Testis (tissue), 3 donors: ENCODE results near the gene TRMU. TPM values are rescaled to one million over a fixed set of nuclear protein-coding genes. Genes with fewer than 3 reads are reported as not detected.

Experiments
- DNase-seq: peaks from one replicate; pipeline ENCODE4 v3.0.0-alpha.2; 2019
- H3K27ac ChIP-seq, 2 donors: fragments of 200-600 bp; sonication (generic); one replicate each; pipeline ENCODE4 v1.5.1; 2019
- H3K27me3 ChIP-seq: fragments of 200-600 bp; sonication (generic); one replicate; pipeline ENCODE4 v1.5.1; 2019
- H3K36me3 ChIP-seq: fragments of 200-600 bp; sonication (generic); one replicate; pipeline ENCODE4 v1.5.1; 2017; ENCODE audit warnings: low read depth; ENCODE audit errors: missing control alignments
- H3K4me1 ChIP-seq: fragments of 200-600 bp; sonication (generic); one replicate; pipeline ENCODE4 v1.5.1; 2019
- H3K4me3 ChIP-seq, 2 donors: fragments of 200-600 bp; sonication (generic); one replicate each; pipeline ENCODE4 v1.5.1; 2017 to 2019
- H3K9me3 ChIP-seq: fragments of 200-600 bp; sonication (generic); one replicate; pipeline ENCODE4 v1.5.1; 2017
- CTCF ChIP-seq, 3 experiments: fragments of 450-650 bp in 2 of 3; fragments of 200-600 bp in 1 of 3; sonication (generic) in 1 of 3; IDR thresholded peaks; one replicate each; pipeline ENCODE4 v1.5.1; 2016 to 2019; ENCODE audit warnings: antibody characterized with exemption in 3 of 3, mild to moderate bottlenecking in 2 of 3, moderate library complexity in 1 of 3
- POLR2A ChIP-seq: fragments of 450-650 bp; IDR thresholded peaks from one replicate; pipeline ENCODE4 v1.6.1; 2017; ENCODE audit warnings: antibody characterized with exemption, mild to moderate bottlenecking, moderate library complexity
- WGBS, 2 donors: methylation state at CpG; one replicate each; pipeline ENCODE4 v1.1.5; 2018; 5-methylcytosine and 5-hydroxymethylcytosine counted together
- intact Hi-C: fragments of 100-400 bp; cut with DNase I; formaldehyde crosslinking; loops from one replicate; pipeline ENCODE4 v1.15.1; 2023; ENCODE audit warnings: low total_unique reads
- polyA plus RNA-seq: library from polyadenylated mRNA; stranded (reverse); fragments of 350-450 nt; fragmentation: Illumina TruSeq; extraction: RNeasy Lipid Tissue Mini Kit (QIAGEN cat#74804); gene quantifications from one replicate; pipeline ENCODE4 v1.2.3, GENCODE V29; 2014; ENCODE audit warnings: low read depth, low replicate concordance; ENCODE audit not compliant: insufficient read depth
- total RNA-seq, 2 donors: library from RNA; depleted of rRNA; stranded (reverse); fragments of >200 nt; gene quantifications; one replicate each; pipeline ENCODE4 v1.2.3, GENCODE V29; 2016

Gene TRMU
- total and polyA plus RNA-seq, 3 donors from 2014 or later = 24.8 to 63.5 (median 57.3) TPM

- intact Hi-C loops = no loop called here
- Histone ChIP-seq H3K27ac (no peak overlapping the region), H3K4me1 (no peaks in the 10 kb centered on the region)
These were observed 20.5 kb downstream of the TRMU start for GRCh38 chr22:46355996-46356471.

GRCh38 chr22:46356496-46357480 is 21.3 kb downstream of the TRMU start:
- no peak for TF ChIP-seq POLR2A
- TF ChIP-seq CTCF (IDR thresholded peaks at IDR 0.05) = no peak
- Histone ChIP-seq H3K9me3 (no peaks in the 10 kb centered on the region), H3K27ac (no peak overlapping the region), H3K36me3 (no peaks in the 10 kb centered on the region), H3K27me3 (no peaks in the 10 kb centered on the region), H3K4me3 (no peak overlapping the region), H3K4me1 (no peaks in the 10 kb centered on the region)
- 81 to 84% methylated on average over 11 to 22 of the region's 23 CpGs for WGBS, 2 donors
- no peak for DNase-seq
- intact Hi-C loops = no loop called here

More at GRCh38 chr22:46355996-46356471, 20.5 kb downstream of the TRMU start:
- no peak for DNase-seq
- no peak overlapping the region for H3K4me3 ChIP-seq
- no peak for TF ChIP-seq CTCF (IDR thresholded peaks at IDR 0.05)
- no peak for TF ChIP-seq POLR2A
- no peaks in the 10 kb centered on the region for H3K27me3 ChIP-seq
- no peaks in the 10 kb centered on the region for H3K36me3 ChIP-seq
- H3K9me3 ChIP-seq = no peaks in the 10 kb centered on the region
- 84 to 86% methylated on average over 8 to 12 of the region's 12 CpGs for WGBS, 2 donors

GRCh38 chr22:46357711-46358520 is 22.4 kb downstream of the TRMU start:
- Histone ChIP-seq H3K4me1 (no peaks in the 10 kb centered on the region), H3K9me3 (no peaks in the 10 kb centered on the region), H3K36me3 (no peaks in the 10 kb centered on the region), H3K4me3 (no peak overlapping the region), H3K27me3 (no peaks in the 10 kb centered on the region), H3K27ac (no peak overlapping the region)
- no peak for DNase-seq
- intact Hi-C loops = no loop called here
- WGBS, 2 donors = 85 to 97% methylated on average over 9 to 19 of the region's 19 CpGs
- no peak for TF ChIP-seq CTCF (IDR thresholded peaks at IDR 0.05)
- no peak for TF ChIP-seq POLR2A

GRCh38 chr22:46358766-46359165 is 23.3 kb downstream of the TRMU start:
- H3K9me3 ChIP-seq = no peaks in the 10 kb centered on the region
- H3K27me3 ChIP-seq = no peaks in the 10 kb centered on the region
- 93 to 96% methylated on average over 6 of the region's 6 CpGs for WGBS, 2 donors
- intact Hi-C loops = no loop called here
- no peak for TF ChIP-seq POLR2A
- TF ChIP-seq CTCF (IDR thresholded peaks at IDR 0.05) = no peak
- no peaks in the 10 kb centered on the region for H3K36me3 ChIP-seq
- H3K4me1 ChIP-seq = no peaks in the 10 kb centered on the region
- H3K27ac ChIP-seq = no peak overlapping the region
- DNase-seq = no peak
- H3K4me3 ChIP-seq = no peak overlapping the region
